NOMO-1 (cell line): ENCODE data around the gene IFI16.

ENCODE experiments used
- DNase-seq, 2 experiments: peaks; one replicate each; lab custom pipeline; 2025; ENCODE audit not compliant: unreplicated experiment in 2 of 2; lab: John Stamatoyannopoulos, UW

The IFI16 gene

DNA sequence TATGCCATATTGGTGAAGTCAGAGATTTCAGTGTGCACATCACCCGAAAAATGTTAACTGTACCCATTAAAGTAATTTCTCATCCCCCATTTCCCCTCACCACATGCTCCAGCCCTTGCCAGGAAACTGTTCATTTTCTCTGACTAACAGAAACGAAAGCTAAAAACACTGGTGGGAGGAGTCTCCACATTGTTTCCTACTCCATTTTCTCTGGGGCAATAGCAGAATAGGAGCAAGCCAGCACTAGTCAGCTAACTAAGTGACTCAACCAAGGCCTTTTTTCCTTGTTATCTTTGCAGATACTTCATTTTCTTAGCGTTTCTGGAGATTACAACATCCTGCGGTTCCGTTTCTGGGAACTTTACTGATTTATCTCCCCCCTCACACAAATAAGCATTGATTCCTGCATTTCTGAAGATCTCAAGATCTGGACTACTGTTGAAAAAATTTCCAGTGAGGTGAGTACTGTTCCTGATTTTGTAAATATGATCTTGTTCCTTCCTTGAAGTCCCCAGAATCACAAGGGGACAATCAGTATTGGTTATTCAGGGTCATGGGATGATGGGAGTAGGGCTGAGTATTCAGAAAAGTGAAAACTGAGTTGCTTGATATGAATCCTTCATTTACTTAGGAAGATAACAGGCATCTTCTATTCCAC lies at the start of gene IFI16:
IFI16 (plus strand) TSS at position 204 of the 658 bp plus-strand sequence. CDS start 4,774 bp downstream, outside the sequence.
- peak; percentile 78 to 96 for DNase-seq

- DNase-seq = no peak
These were observed 48.5 kb upstream of the IFI16 start for GRCh38 chr1:158961178-158961577.

DNA sequence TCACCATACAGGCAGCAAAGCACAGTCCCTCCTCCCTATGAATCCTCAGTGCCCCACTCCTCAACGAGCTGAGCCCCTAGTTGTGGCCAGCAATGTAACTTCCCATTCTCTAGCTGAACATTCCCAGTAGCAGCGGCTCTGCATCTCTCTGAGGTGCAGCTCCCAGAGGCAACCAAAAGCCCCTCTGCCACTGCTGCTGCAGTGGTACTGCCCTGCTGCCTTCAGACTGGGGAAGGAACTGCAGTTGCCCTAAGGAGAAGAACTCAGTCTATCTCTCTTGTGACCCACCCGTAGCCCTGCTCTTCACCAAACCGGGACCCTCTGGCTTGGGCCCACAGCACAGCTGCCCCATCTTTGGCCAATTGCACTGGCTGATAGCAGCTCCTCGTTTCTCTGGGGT lies 46.7 kb upstream of the IFI16 start:
- no peak for DNase-seq

- no peak for DNase-seq
These were observed 40.5 kb upstream of the IFI16 start for GRCh38 chr1:158969166-158969565.

DNA sequence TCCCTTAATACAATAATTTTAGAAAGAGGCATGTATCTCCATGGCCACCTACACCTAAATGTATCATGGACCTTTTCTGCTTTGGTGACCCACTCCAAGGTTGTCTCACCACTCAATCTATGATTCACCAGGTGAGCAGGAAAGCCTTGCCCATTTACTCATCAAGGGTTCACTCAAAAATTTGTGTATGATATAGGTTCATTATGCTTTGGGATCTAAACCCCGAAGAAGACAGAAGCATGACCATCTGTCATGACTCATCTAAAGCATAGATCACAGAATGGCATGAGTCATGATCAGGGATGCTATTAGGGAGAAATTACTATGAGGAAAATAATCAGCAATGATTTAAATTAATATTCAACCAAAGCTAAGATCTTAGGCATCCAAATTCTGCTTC lies 39.9 kb upstream of the IFI16 start:
- DNase-seq = no peak

DNA sequence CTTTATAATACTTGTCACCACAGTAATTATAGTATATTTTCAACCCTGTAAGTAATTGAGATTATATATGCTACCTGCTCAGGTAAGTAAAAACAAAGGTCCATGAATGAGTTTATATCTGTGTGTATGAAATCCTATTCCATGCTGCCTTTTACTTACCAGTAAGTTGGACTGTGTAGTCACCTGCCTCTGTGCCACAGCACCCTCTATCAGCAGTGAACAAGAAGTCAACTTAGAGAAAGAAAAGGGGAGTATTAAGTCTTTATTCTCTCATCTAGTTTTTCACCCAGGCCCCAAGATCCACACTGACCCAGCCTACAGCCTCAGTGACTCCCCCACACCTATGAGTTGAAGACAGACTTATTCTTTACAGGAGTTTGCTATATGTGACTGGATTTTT lies 36.9 kb upstream of the IFI16 start:
- DNase-seq = peak; percentile 0 to 8

- no peak for DNase-seq
These were observed 33.5 kb upstream of the IFI16 start for GRCh38 chr1:158976219-158976618.

- no peak for DNase-seq
These were observed 31.0 kb upstream of the IFI16 start for GRCh38 chr1:158978730-158979129.

- DNase-seq = no peak
These were observed 30.5 kb upstream of the IFI16 start for GRCh38 chr1:158979229-158979628.

DNA sequence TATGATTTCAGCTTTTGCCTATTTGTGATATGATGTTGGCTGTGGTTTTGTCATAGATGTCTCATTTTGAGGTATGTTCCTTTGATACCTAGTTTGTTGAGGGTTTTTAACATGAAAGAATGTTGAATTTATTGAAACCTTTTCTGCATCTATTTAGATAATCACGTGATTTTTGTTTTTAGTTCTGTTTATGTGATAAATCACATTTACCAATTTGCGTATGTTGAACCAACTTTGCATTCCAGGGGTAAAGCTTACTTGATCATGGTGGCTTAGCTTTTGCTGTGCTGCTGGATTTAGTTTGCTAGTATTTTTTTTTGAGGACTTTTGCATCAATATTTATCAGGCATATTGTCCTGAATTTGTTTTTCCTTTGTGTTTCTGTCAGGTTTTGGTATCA lies 26.5 kb upstream of the IFI16 start:
- DNase-seq = no peak

GRCh38 chr1:158984386-158984785 lies 25.3 kb upstream of the IFI16 start:
- DNase-seq = no peak

DNA sequence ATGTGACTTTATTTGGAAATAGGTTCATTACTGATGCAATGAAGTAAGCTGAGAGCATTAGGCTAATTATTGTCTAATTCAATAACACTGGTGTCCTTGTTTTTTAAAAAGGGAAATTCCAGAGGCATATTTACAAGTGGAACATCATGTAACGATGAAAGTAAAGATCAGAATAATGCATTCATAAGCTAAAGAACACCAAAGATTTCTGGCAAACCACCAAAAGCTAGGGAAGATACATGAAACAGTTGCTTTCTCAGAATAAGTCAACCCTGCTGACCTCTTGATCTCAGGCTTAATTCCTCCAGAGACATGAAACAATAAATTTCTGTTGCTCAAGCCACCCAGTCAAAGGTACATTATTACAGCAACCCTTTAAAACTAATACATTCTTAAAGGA lies 20.3 kb upstream of the IFI16 start:
- no peak for DNase-seq

GRCh38 chr1:158992787-158993312 lies 16.9 kb upstream of the IFI16 start:
- no peak for DNase-seq

DNA sequence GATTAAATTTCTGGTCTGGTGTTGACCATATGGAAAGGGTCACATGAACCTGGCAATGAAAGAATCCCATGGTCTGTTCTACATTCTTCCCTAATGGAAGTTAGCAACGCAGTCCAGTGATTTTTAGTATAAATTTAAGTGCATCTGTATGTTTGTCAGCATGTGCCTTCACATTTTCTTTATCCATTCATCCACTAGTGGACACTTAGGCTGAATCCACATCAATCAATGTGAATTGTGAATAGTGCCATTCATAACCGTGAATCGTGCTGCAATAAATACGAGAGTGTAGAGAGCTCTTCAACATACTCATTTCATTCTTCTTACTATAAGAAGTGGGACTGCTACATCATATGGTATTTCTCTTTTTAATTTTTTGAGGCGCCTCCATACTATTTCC lies 12.7 kb upstream of the IFI16 start:
- DNase-seq = no peak

DNA sequence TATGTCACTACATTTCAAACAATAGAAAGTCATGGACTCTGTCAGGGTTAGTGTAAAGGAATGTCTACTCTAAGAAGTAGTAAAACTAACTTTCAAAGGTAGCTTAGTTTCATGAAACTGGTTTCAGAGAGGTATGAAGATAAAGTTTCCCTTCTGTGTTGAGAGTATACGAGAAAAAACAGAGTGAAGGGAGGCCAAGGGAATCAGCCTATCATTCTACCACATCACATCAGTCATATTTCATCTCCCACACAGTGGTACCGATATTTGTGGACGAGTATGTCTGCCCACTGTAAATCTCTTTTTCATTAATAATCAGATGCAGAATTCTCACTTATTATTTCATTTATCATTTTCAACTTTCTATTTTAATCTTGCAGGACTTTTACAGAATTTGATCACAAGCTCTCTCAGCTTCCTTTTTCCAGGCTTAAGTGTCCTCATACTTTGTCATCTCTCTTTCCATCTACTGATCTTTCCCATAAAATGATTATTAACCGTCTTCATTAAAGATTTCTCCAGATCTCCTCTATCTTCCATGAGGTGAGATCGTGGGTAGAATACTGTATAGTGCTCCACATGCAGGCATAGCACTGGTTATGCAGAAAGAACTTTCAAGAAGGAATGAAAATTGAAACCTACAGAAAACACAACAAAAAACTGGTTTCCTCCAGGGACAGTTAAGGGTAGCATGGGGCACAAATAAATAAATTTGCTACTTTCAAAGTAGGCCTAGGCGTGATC lies 11.5 kb upstream of the IFI16 start:
- DNase-seq = no peak

DNA sequence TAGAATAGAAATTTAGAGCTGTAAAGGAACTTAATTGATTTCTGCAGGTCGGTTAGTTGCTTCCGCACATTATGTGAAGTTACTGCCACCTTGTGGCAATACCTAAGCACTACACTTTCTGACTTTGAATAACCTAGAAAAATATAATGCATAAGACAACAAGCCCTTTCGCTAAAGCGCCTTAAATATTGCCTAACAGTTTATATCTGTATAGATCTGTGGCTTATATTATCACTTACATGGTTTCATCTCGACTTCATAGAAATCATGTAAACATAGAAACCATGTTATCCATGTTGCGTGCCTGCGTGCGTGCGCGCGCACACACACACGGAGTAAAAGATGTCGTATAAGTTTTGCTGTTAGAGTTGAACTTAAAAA lies 10.9 kb upstream of the IFI16 start:
- peak; percentile 57 to 67 for DNase-seq

- DNase-seq = no peak
These were observed 10.2 kb upstream of the IFI16 start for GRCh38 chr1:158999316-159000069.

GRCh38 chr1:159000070-159000409 lies 9.7 kb upstream of the IFI16 start:
- DNase-seq = no peak

DNA sequence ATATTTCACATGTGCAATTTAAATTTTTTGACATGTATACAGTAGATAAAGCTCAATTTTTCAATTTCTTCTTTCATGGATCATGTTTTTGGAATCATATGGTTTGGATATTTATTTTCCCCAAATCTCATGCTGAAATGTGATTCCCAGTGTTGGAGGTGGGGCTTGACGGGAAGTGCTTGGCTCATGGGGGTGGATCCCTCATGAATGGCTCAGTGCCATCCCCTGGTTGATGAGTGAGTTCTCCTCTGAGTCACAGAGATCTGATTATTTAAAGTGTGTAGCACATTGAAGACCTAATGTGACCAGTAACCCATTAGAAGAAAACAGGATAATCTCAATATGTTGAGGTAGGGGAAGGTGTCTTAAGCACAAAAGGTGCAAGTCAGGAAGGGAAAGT lies 9.1 kb upstream of the IFI16 start:
- DNase-seq = no peak

DNA sequence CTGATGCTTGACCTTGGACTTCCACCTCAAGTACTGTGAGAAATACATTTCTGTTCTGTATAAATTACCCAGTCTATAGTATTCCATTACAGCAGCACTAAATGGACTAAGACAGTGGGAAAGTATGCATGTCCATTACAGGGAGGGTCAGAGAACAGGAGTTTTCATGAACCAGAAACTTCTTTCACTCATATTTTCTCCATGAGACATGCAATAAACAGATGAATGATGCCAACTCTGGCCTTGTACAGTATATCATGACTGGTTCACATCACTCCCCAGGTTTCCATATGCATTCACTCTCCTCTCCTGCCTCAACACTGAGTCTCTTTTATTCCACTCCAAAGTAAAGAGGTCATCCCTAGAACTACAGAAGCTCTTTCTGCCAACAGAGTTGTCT lies 4.5 kb upstream of the IFI16 start:
- DNase-seq = no peak

DNA sequence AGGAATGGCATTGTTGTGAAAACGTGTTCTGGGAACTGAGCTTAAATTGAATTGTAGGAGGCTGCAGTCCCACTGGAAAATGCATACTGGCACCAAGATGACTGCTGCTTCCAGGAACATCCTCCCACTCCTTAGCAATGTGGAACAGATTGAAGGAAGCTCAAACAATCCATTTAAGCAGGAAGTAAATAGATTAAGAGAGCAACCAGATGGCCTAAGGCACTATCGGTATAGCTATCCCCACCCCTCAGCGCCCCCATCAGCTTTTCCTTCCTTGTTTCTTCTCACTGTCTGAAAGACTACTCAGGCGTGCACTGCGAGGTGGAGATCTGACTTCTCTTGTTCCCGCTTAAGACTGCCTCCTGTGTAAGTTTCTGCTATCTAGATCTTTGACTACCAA lies 4.0 kb upstream of the IFI16 start:
- no peak for DNase-seq
